Immature natural killer cell (primary cell): Measurements from ENCODE around the gene SMARCA4. TPM values are rescaled to one million over a fixed set of nuclear protein-coding genes. Genes with fewer than 3 reads are reported as not detected.
"Not testable (repeated sequence)": the region's sequence is repeated elsewhere in the genome, so short reads cannot be mapped to it uniquely, and the experiment has no call there.

Source experiments
- DNase-seq, 3 donors: peaks; one replicate each; pipeline ENCODE4 v3.0.0; 2022; ENCODE audit warnings: mixed read lengths in 1 of 3
- H3K27ac Mint-ChIP-seq, 6 donors: one replicate each; pipeline ENCODE4 v1.8.0; 2020; ENCODE audit warnings: mixed read lengths in 6 of 6, mild to moderate bottlenecking in 5 of 6, inconsistent platforms in 4 of 6, moderate library complexity in 3 of 6
- H3K27me3 Mint-ChIP-seq, 3 donors: one replicate each; pipeline ENCODE4 v1.8.0; 2020 to 2021; ENCODE audit warnings: low read depth in 3 of 3, mild to moderate bottlenecking in 3 of 3, mixed read lengths in 3 of 3, moderate library complexity in 3 of 3, inconsistent platforms in 1 of 3
- H3K36me3 Mint-ChIP-seq, 3 donors: one replicate each; pipeline ENCODE4 v1.8.0; 2020; ENCODE audit warnings: mixed read lengths in 3 of 3, inconsistent platforms in 2 of 3, mild to moderate bottlenecking in 2 of 3
- H3K4me1 Mint-ChIP-seq, 2 donors: one replicate each; pipeline ENCODE4 v1.8.0; 2020; ENCODE audit warnings: inconsistent platforms in 2 of 2, mild to moderate bottlenecking in 2 of 2, mixed read lengths in 2 of 2, moderate library complexity in 1 of 2
- H3K4me3 Mint-ChIP-seq, 5 donors: one replicate each; pipeline ENCODE4 v1.8.0; 2020; ENCODE audit warnings: mild to moderate bottlenecking in 5 of 5, mixed read lengths in 5 of 5, inconsistent platforms in 3 of 5, moderate library complexity in 3 of 5
- H3K9me3 Mint-ChIP-seq, 6 donors: one replicate each; pipeline ENCODE4 v1.8.0; 2020; ENCODE audit warnings: mild to moderate bottlenecking in 6 of 6, mixed read lengths in 6 of 6, inconsistent platforms in 4 of 6, moderate library complexity in 3 of 6
- polyA plus RNA-seq, 3 donors: library from polyadenylated mRNA; unstranded; fragments of 300-500 nt; fragmentation: Illumina TruSeq; gene quantifications; one replicate each; pipeline ENCODE4 v1.2.3, GENCODE V29; 2021

The SMARCA4 gene
- polyA plus RNA-seq, 3 donors from 2014 or later, result 1.7 to 23.8 (median 6.6) TPM

- Mint-ChIP-seq H3K9me3 (no peaks in the 10 kb centered on the region), H3K27ac (no peak overlapping the region), H3K27me3 (no peaks in the 10 kb centered on the region), H3K4me3 (no peak overlapping the region), H3K4me1 (peaks cover 3% of the 10 kb centered on the region in 2 donors), H3K36me3 (no peaks in the 10 kb centered on the region)
- DNase-seq, result no peak
These were observed 13.7 kb upstream of the SMARCA4 start for GRCh38 chr19:10946958-10947657.

GRCh38 chr19:10952809-10953208 is 8.0 kb upstream of the SMARCA4 start:
- DNase-seq, result no peak
- Mint-ChIP-seq H3K4me3 (no peak overlapping the region), H3K9me3 (no peaks in the 10 kb centered on the region), H3K27me3 (peaks cover 0 to 2% (median 0%) of the 10 kb centered on the region in 3 donors), H3K36me3 (no peaks in the 10 kb centered on the region), H3K4me1 (no peaks in the 10 kb centered on the region), H3K27ac (no peak overlapping the region)

- peaks cover 28 to 36% of the 10 kb centered on the region in 2 donors for H3K4me1 Mint-ChIP-seq
- DNase-seq, H3K36me3 Mint-ChIP-seq, H3K9me3 Mint-ChIP-seq: not testable (repeated sequence)
- H3K4me3 Mint-ChIP-seq, result peak overlapping the region in 4 of 5 donors; percentile 85 to 89 (median 86)
- peak overlapping the region; percentile 55 to 92 (median 84) for H3K27ac Mint-ChIP-seq
- peaks cover 19 to 30% (median 20%) of the 10 kb centered on the region in 3 donors for H3K27me3 Mint-ChIP-seq
These were observed 1.4 kb upstream of the SMARCA4 start for GRCh38 chr19:10959277-10959968.

- peaks cover 19 to 28% (median 20%) of the 10 kb centered on the region in 3 donors for H3K27me3 Mint-ChIP-seq
- H3K27ac Mint-ChIP-seq, result peak overlapping the region; percentile 82 to 92 (median 90)
- H3K36me3 Mint-ChIP-seq, result no peaks in the 10 kb centered on the region
- peak overlapping the region; percentile 89 to 92 (median 91) for H3K4me3 Mint-ChIP-seq
- H3K9me3 Mint-ChIP-seq, result no peaks in the 10 kb centered on the region
- H3K4me1 Mint-ChIP-seq, result peaks cover 41 to 44% of the 10 kb centered on the region in 2 donors
- DNase-seq, result no peak
These were observed 437 bp downstream of the SMARCA4 start for GRCh38 chr19:10961073-10961860.

GRCh38 chr19:10962863-10963262 is 2.0 kb downstream of the SMARCA4 start:
- DNase-seq, result no peak
- H3K4me3 Mint-ChIP-seq, result peak overlapping the region; percentile 60 to 91 (median 91)
- H3K36me3 Mint-ChIP-seq, result no peaks in the 10 kb centered on the region
- peaks cover 46% of the 10 kb centered on the region in 2 donors for H3K4me1 Mint-ChIP-seq
- no peaks in the 10 kb centered on the region for H3K9me3 Mint-ChIP-seq
- H3K27ac Mint-ChIP-seq, result peak overlapping the region; percentile 65 to 89 (median 82)
- peaks cover 19 to 28% (median 20%) of the 10 kb centered on the region in 3 donors for H3K27me3 Mint-ChIP-seq

- peak overlapping the region; percentile 65 to 89 (median 82) for H3K27ac Mint-ChIP-seq
- H3K36me3 Mint-ChIP-seq, result no peaks in the 10 kb centered on the region
- peak overlapping the region in 4 of 5 donors; percentile 56 to 68 (median 64) for H3K4me3 Mint-ChIP-seq
- peaks cover 49 to 55% of the 10 kb centered on the region in 2 donors for H3K4me1 Mint-ChIP-seq
- peaks cover 18 to 28% (median 20%) of the 10 kb centered on the region in 3 donors for H3K27me3 Mint-ChIP-seq
- H3K9me3 Mint-ChIP-seq, result no peaks in the 10 kb centered on the region
- no peak for DNase-seq
These were observed 3.0 kb downstream of the SMARCA4 start for GRCh38 chr19:10963865-10964264.

- H3K36me3 Mint-ChIP-seq, result no peaks in the 10 kb centered on the region
- H3K4me3 Mint-ChIP-seq, result peak overlapping the region in 1 of 5 donors; percentile 4
- H3K27me3 Mint-ChIP-seq, result peaks cover 16 to 23% (median 18%) of the 10 kb centered on the region in 3 donors
- peak overlapping the region in 2 of 6 donors; percentile 60 to 64 for H3K27ac Mint-ChIP-seq
- no peak for DNase-seq
- H3K4me1 Mint-ChIP-seq, result peaks cover 47 to 61% of the 10 kb centered on the region in 2 donors
- H3K9me3 Mint-ChIP-seq, result no peaks in the 10 kb centered on the region
These were observed 4.1 kb downstream of the SMARCA4 start for GRCh38 chr19:10964903-10965302.

GRCh38 chr19:10965398-10965797 is 4.6 kb downstream of the SMARCA4 start:
- Mint-ChIP-seq H3K4me3 (no peak overlapping the region), H3K27ac (peak overlapping the region in 2 of 6 donors; percentile 60 to 64)

GRCh38 chr19:10966809-10967208 is 6.0 kb downstream of the SMARCA4 start:
- no peak overlapping the region for H3K4me3 Mint-ChIP-seq
- H3K9me3 Mint-ChIP-seq, result no peaks in the 10 kb centered on the region
- DNase-seq, result no peak
- H3K27me3 Mint-ChIP-seq, result peaks cover 6 to 11% (median 7%) of the 10 kb centered on the region in 3 donors
- peak overlapping the region in 1 of 6 donors; percentile 22 for H3K27ac Mint-ChIP-seq
- H3K36me3 Mint-ChIP-seq, result peaks cover 0 to 3% (median 0%) of the 10 kb centered on the region in 3 donors
- H3K4me1 Mint-ChIP-seq, result peaks cover 48 to 71% of the 10 kb centered on the region in 2 donors

More at GRCh38 chr19:10965398-10965797, 4.6 kb downstream of the SMARCA4 start:
- Mint-ChIP-seq H3K4me1 (peaks cover 48 to 66% of the 10 kb centered on the region in 2 donors), H3K9me3 (no peaks in the 10 kb centered on the region), H3K36me3 (no peaks in the 10 kb centered on the region), H3K27me3 (peaks cover 13 to 19% (median 13%) of the 10 kb centered on the region in 3 donors)
- DNase-seq, result no peak

- no peak overlapping the region for H3K4me3 Mint-ChIP-seq
- peaks cover 0 to 6% (median 5%) of the 10 kb centered on the region in 3 donors for H3K27me3 Mint-ChIP-seq
- H3K9me3 Mint-ChIP-seq, result no peaks in the 10 kb centered on the region
- peaks cover 35 to 55% of the 10 kb centered on the region in 2 donors for H3K4me1 Mint-ChIP-seq
- H3K36me3 Mint-ChIP-seq, result peaks cover 0 to 3% (median 0%) of the 10 kb centered on the region in 3 donors
- peak overlapping the region in 1 of 6 donors; percentile 17 for H3K27ac Mint-ChIP-seq
- DNase-seq, result no peak
These were observed 7.8 kb downstream of the SMARCA4 start for GRCh38 chr19:10968527-10969135.

- peaks cover 0 to 3% (median 0%) of the 10 kb centered on the region in 3 donors for H3K36me3 Mint-ChIP-seq
- peaks cover 0 to 2% (median 0%) of the 10 kb centered on the region in 3 donors for H3K27me3 Mint-ChIP-seq
- no peak overlapping the region for H3K27ac Mint-ChIP-seq
- H3K4me1 Mint-ChIP-seq, result peaks cover 29 to 45% of the 10 kb centered on the region in 2 donors
- DNase-seq, result no peak
- no peak overlapping the region for H3K4me3 Mint-ChIP-seq
- no peaks in the 10 kb centered on the region for H3K9me3 Mint-ChIP-seq
These were observed 10.4 kb downstream of the SMARCA4 start for GRCh38 chr19:10971107-10971726.

GRCh38 chr19:10975374-10976130 is 14.7 kb downstream of the SMARCA4 start:
- Mint-ChIP-seq H3K27ac (no peak overlapping the region), H3K27me3 (peaks cover 0 to 2% (median 2%) of the 10 kb centered on the region in 3 donors), H3K36me3 (peaks cover 0 to 2% (median 0%) of the 10 kb centered on the region in 3 donors), H3K9me3 (no peaks in the 10 kb centered on the region), H3K4me1 (peaks cover 31 to 32% of the 10 kb centered on the region in 2 donors), H3K4me3 (no peak overlapping the region)
- no peak for DNase-seq
